T follicular helper cell (primary cell): Measurements from ENCODE around the gene P2RY11.
A peak's percentile ranks its signal among the peaks of the same experiment; 100 is the strongest.

Experiments
- DNase-seq: peaks from one replicate; pipeline ENCODE4 v3.0.0-alpha.2; 2020; ENCODE audit warnings: low read depth

Gene P2RY11

DNA sequence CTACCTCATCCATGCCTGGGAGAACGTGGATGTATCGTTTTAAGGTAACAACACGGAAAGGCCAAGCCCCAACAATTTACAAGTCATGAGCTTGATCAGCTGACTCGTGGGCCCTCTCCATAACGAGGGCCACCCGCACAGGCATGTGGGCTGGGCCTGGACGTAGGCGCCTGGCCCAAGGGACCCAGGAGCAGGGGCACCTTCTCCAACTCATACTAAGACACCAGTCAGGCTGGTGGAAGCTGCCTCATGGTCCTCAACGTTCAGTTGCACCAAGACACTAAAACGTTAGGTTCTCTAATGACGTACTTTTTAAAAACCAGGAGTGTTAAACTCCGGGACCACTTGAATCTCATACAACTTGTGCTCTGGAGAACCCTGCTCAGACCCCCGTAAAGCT, 30.0 kb downstream of the P2RY11 start:
- no peak for DNase-seq

DNA sequence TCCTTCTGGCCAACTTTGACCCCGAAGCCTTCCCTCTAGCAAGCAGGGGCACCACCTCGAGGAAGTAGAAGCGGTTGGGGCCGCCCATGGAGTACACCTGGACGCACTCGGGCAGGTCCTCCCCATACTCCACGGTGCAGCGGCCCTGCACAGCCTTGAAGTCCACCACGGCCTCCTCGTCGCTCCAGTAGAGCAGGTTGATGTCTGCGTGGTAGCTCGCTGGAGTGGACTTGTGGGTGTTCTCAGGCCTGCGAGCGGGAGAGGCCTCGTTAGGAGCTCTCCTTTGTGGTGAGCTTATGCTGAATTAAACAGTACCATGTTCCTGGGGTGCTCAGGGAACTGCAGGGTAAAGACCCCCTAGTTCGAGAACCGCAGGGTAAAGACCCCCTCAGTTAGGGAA, 30.5 kb downstream of the P2RY11 start:
- DNase-seq: no peak

DNA sequence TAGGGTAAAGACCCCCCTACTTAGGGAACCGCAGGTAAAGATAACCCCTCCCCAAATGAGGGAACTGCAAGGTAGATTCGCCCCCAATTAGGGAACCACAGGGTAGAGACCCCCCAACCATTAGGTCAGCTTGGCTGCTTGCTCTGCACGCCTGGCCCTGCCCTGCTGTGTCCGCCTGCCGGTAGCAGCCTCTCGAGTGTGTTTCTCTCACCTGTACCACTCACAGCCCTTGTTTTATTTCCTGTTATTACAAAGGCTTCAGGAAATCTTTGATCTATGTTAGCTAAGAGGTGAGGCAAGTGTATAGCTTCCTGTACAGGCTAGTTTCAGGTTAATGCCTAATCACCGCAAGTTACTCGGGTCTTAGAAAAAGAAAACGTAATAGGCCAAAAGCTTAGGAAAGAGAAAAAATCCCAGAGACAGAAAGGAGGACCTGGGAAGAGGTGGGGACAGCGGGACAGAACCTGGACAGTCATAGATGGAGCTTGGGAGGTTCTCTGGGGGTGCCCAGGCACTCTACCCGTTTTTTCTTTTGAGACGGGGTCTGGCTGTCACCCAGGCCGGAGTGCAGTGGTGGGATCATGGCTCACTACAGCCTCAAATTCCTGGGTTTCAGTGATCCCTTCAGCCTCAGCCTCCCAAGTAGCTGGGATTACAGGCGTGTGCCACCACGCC, 31.3 kb downstream of the P2RY11 start:
- peak; percentile 34 for DNase-seq

DNA sequence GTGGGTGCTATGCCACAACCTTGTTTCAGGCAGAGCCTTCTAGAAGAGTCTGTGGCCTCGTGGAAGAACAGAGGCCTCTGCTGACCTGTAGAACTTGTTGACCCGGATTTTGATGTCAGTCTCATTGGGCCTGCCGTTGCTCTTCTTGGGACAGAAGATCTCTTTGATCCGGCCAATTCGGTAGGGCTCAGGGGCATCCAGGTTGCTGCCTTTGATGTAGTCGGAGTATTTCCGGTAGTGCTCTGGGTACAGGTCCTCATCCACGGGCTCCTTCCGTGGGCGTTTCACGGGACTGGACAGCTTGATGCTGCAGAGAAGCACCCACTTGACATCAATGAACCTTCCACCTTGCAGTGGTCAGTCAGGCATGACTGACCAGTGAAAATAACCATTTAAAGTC, 32.2 kb downstream of the P2RY11 start:
- no peak for DNase-seq

DNA sequence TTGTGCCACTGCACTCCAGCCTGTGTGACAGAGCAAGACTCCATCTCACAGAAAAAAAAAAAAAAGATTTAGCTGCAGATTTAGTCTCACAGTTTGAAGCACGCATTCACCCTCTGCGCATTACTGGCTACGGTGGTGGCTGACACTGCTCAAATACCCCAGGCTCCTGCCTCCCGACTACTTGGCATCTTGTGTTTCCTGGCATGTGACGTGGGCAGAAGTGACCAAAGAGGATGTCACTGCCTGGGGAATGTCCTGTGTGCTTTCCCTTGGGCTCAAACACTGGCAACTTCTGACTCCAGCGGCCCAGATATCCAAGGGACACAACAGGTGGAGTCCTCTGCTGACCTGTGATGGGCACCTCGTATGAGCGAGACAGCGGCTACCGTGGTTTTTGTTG, 32.9 kb downstream of the P2RY11 start:
- no peak for DNase-seq

DNA sequence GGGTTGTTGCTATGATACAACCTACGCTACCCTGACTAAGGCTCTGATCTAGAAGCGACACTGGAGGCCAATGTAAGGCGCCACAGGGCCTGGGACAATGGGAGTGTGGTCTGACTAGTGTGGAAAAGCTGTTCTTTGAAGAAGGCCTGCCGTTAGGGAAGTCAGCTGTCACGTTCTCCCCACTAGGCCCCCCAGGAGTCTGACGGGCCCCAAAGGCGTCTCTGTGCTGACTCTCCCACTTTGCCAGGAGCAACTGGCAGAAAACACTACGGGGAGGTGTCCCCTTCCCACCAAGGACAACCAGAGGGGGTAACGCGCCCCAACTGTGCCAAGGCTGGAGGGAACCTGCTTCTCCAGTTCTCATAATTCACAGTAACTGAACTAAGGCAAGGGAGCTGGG, 33.5 kb downstream of the P2RY11 start:
- DNase-seq: no peak

DNA sequence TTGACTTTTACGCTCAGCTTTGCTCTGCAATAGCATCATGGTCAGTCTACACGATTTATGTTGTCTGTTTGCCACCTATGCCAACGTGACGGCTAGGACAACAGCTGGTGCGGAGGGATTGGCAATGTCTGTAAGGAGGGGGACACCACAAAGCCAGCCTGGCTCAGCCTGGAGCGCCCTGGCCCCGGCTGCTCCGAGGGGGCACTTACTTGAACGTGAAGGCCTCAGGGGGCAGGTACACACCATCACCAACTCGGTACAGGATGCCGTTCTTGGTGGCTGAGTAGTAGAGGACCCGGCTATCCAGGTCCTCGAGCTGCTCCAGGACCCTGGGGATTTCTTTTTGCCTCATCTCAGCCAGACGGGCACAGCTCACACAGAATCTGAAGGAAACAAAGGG, 34.6 kb downstream of the P2RY11 start:
- no peak for DNase-seq

DNA sequence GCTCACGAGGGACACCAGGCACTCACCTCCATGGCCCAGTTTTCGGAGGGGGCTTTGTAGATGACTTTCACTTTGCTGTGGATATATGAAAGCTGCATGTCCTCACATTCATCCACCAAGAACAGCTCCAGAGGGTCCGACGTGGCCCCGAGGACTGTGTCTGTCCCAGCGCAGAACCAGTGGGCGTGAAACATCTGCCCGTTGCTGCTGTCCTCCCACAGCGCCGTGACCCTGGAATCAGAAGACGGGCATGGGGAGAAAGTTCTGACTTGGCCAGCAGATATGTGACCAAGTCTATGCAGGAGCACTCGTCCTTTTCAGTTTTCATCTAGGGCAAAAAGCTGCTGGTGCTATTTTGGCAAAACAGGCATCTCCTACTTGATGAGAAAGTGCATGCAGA, 37.9 kb downstream of the P2RY11 start:
- DNase-seq: no peak

DNA sequence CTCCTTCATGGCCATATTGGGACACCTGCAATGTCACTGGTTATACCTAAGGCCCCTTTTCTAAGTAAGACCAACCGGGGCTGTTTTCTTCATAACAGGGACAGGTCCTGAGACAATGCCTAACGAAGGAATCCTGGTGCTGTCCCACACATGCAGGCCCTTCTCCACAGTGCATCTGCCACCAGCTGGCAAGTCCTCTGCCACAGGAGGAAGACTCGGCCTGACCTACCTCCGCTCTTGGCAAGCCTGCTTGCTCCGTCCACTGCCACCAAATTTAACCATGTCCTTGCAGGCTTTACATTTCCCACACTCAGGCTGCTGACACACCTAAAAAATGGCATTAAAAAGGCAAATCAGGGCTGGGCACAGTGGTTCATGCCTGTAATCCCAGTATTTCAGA, 40.0 kb downstream of the P2RY11 start:
- DNase-seq: no peak

DNA sequence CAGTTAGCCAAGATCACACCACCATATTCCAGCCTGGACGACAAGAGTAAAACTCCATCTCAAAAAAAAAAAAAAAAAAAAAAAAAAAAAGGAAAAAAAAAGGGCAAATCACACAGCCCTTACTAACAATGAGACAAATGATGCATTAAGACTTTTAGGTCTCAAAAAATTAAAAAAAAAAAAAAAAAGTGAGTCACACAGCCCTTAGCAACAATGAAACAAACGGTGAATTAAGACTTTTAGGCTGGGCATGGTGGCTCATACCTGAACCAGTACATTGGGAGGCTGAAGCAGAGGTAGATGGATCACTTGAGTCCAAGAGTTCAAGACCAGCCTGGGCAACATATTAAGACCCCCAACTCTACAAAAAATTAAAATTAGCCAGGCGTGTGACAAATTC, 40.6 kb downstream of the P2RY11 start:
- no peak for DNase-seq

DNA sequence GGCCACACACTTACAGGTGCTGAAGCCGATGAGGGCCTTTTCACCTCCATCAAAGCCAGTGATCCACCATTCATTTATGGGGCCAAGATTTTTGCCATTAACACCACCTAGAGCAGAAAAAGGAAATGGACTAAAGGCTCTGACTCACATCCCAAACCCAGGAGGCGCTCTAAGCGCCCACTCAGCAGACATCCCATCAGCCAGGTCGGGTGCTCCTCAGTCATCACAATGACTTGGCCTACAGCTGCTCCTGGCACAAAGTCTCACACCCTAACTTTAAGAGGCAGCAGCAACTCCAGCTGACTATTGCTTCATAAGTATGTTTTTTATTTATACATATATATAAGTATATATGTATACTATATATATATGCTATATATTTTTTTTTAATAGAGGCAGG, 44.3 kb downstream of the P2RY11 start:
- DNase-seq: no peak

DNA sequence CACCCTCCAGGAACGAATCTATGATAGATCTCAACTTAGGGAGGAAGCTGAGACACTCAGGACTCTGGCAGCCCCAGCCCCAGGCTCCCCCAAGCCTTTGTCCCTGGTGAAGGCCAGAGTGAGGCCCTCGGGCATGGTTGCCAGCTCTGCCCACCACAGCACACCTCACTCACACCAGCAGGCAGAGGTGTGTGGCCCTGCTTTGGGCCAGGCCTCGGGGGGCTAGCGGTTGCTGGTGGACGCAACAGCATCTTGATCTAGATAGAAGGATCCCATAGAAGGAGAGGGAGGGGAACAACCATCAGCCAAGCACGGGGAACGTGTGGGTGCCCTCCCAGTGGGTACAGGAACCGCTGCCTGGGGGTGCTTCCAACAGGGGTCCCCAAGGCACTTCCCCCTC, 46.6 kb downstream of the P2RY11 start:
- no peak for DNase-seq

DNA sequence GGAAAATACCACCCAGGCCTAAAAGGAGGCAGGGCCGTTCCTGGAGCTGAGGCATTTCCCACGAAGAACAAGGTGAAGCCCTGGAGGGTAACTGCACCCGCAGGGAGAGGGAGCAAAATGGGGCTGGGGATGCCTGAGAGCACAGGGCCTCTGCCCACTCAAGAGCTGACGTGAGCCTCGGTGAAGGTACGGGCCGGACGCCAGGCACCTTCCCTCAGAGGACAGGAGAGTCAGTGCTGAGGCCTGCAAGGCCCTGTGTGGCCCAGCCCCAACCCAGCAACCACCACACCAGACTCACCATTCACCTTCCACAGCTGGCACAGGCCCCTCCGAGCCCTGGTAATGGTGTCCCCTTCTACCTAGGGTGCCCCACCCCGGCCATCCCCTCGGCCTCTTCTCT, 47.0 kb downstream of the P2RY11 start:
- DNase-seq: no peak

DNA sequence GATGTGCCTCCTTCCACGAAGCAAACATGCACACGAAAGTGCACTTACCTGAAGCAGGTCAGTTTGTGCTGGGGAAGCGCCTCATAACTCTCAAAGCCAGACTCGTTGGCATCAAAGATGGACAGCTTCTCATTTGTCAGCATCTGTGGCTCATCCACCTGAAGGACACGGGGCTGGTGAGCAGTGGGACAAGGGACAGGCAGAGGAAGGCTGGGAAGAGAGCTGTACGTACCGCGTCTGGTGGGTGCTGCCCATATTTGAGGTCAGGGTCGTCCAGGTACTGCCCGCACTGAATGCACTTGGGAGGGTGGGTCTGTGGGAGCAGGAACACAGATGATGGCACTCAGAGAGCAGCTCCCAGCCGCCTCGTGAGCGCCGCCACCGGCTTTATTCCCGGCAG, 48.1 kb downstream of the P2RY11 start:
- DNase-seq: no peak

DNA sequence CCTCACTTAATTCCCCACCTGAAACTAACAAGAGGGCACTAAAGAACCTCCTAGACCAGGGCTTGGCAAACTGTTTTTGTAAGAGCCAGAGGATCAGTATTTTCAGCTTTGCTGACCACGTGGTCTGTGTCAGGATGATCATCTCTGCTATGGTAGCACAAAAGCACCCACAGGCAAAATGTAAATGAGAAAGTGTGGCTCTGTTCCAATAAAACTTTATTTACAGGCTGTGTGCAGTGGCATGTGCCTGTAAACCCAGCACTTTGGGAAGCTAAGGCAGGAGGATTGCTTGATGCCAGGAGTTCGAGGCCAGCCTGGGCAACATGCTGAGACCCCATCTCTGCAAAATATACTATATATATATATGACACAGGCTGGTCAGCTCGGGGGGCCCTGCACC, 52.0 kb downstream of the P2RY11 start:
- no peak for DNase-seq
